Vagina (tissue), 2 donors: Measurements from ENCODE around the gene S100A8.

ENCODE experiments used
- POLR2A ChIP-seq, 2 donors: fragments of 450-650 bp; IDR thresholded peaks; one replicate each; pipeline ENCODE4 v1.6.1; 2017; ENCODE audit warnings: antibody characterized with exemption in 2 of 2, mild to moderate bottlenecking in 2 of 2, moderate library complexity in 2 of 2
- TF ChIP-seq, protein P1 (sequence below), 3 experiments: fragments of 450-650 bp in 2 of 3; fragments of 200-600 bp in 1 of 3; sonication (generic) in 1 of 3; IDR thresholded peaks; one replicate each; pipeline ENCODE4 v1.5.1; 2017 to 2019; ENCODE audit warnings: antibody characterized with exemption in 3 of 3, mild to moderate bottlenecking in 2 of 3, moderate library complexity in 2 of 3

DNA sequence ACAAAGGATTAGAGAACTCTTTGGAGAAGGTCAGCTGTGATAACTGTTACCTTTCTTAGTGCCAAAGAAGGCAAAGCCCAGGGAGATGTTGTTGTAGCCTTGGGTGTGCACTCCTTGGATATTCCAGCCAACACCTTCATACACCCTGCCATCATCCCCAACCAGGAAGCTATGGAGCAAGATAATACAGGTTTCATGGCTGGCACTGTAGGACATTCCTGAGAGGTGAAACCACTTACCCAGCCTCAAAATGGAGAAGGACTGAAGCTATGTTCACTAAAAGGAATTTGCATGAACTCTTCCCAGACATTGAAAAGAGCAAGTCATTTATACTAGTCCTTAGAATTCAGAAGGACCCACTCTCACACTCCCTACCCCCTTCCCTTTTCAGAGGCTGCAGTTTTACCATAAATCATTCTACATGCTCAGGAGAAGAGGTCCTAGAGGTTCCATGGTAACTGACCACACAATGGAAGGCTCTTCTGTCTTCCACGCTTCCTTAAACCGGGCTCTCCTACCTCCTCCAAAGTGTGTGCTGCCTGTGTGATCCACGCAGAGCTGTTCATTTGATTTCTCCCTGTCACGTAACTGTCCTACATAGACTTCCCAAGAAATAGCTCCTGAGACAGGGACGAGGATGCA lies 47.7 kb downstream of the S100A8 start:
- TF ChIP-seq, protein P1, sequence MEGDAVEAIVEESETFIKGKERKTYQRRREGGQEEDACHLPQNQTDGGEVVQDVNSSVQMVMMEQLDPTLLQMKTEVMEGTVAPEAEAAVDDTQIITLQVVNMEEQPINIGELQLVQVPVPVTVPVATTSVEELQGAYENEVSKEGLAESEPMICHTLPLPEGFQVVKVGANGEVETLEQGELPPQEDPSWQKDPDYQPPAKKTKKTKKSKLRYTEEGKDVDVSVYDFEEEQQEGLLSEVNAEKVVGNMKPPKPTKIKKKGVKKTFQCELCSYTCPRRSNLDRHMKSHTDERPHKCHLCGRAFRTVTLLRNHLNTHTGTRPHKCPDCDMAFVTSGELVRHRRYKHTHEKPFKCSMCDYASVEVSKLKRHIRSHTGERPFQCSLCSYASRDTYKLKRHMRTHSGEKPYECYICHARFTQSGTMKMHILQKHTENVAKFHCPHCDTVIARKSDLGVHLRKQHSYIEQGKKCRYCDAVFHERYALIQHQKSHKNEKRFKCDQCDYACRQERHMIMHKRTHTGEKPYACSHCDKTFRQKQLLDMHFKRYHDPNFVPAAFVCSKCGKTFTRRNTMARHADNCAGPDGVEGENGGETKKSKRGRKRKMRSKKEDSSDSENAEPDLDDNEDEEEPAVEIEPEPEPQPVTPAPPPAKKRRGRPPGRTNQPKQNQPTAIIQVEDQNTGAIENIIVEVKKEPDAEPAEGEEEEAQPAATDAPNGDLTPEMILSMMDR (IDR thresholded peaks at IDR 0.05) = no peak
- TF ChIP-seq POLR2A (IDR thresholded peaks at IDR 0.05) = no peak
